HCEC 1CT (cell line): Measurements from ENCODE around the gene PHF20.
A peak's percentile ranks its signal among the peaks of the same experiment; 100 is the strongest.
"Not testable (repeated sequence)": the region's sequence is repeated elsewhere in the genome, so short reads cannot be mapped to it uniquely, and the experiment has no call there.

Experiments
- DNase-seq: peaks from one replicate; pipeline ENCODE4 v3.0.0-alpha.2; 2017

The PHF20 gene

GRCh38 chr20:35739294-35740163 lies 32.3 kb upstream of the PHF20 start:
- peak; percentile 55 for DNase-seq

- DNase-seq: peak; percentile 100
Measured at GRCh38 chr20:35741892-35742740, 29.7 kb upstream of the PHF20 start, which contains the start of gene RBM39. TSS of gene RBM39 (minus strand) at chr20:35742260. CDS start at chr20:35740874, 1,386 bp downstream.

GRCh38 chr20:35742741-35743523 lies 28.9 kb upstream of the PHF20 start:
- no peak for DNase-seq

- DNase-seq: no peak
Measured at GRCh38 chr20:35743693-35744491, 27.9 kb upstream of the PHF20 start.

GRCh38 chr20:35744492-35744841 lies 27.3 kb upstream of the PHF20 start:
- DNase-seq: not testable (repeated sequence)

GRCh38 chr20:35750611-35751010 lies 21.2 kb upstream of the PHF20 start:
- no peak for DNase-seq

- DNase-seq: no peak
Measured at GRCh38 chr20:35756404-35756803, 15.4 kb upstream of the PHF20 start.

- DNase-seq: no peak
Measured at GRCh38 chr20:35757098-35757705, 14.6 kb upstream of the PHF20 start.

- DNase-seq: not testable (repeated sequence)
Measured at GRCh38 chr20:35761548-35761947, 10.3 kb upstream of the PHF20 start.

GRCh38 chr20:35762461-35762860 lies 9.4 kb upstream of the PHF20 start:
- no peak for DNase-seq

- not testable (repeated sequence) for DNase-seq
Measured at GRCh38 chr20:35764936-35765335, 6.9 kb upstream of the PHF20 start.

- no peak for DNase-seq
Measured at GRCh38 chr20:35766843-35767242, 5.0 kb upstream of the PHF20 start.

GRCh38 chr20:35767683-35768481 lies 3.9 kb upstream of the PHF20 start:
- DNase-seq: no peak

GRCh38 chr20:35768731-35769664 lies 2.8 kb upstream of the PHF20 start:
- peak; percentile 98 for DNase-seq

GRCh38 chr20:35771367-35771688 lies 487 bp upstream of the PHF20 start:
- DNase-seq: no peak

GRCh38 chr20:35772563-35773058 lies 796 bp downstream of the PHF20 start:
- no peak for DNase-seq

- DNase-seq: no peak
Measured at GRCh38 chr20:35773154-35773751, 1.4 kb downstream of the PHF20 start.

- no peak for DNase-seq
Measured at GRCh38 chr20:35774391-35774790, 2.6 kb downstream of the PHF20 start.

- no peak for DNase-seq
Measured at GRCh38 chr20:35776513-35777101, 4.8 kb downstream of the PHF20 start.
